ENCODE results near the gene SLC35E4. TPM values are rescaled to one million over a fixed set of nuclear protein-coding genes. Genes with fewer than 3 reads are reported as not detected.

Gene SLC35E4
- total RNA-seq, 1 donor, result 8.2 TPM

DNA sequence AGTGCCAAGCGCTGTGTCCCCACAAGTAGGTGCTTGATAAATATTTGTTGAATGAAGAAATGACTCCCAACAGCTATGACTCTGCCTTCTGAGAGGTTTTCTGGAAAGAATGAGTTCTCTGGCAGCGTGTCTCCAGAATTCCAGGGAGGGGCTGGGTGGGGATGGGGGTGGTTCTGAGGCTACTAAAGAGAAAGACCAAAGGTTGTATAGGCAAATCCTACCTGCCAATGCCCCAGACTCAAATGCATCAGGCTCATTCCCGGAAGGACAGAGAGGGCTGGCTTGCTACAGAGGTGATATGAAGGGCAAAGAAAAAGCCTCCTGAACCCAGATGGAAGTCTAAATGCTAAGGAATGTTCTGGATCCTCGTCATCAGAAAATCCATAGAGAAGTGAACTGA lies 30.2 kb downstream of the SLC35E4 start:
- H3K4me3 ChIP-seq (ENCODE audit: low read depth, low read length), result no peak overlapping the region
- no peak for DNase-seq (ENCODE audit: low read depth)

GRCh38 chr22:30667107-30667493 lies 31.5 kb downstream of the SLC35E4 start:
- peak overlapping the region; percentile 90 for H3K4me3 ChIP-seq (ENCODE audit: low read depth, low read length)
- no peak for DNase-seq (ENCODE audit: low read depth)
- TF ChIP-seq CTCF (IDR thresholded peaks at IDR 0.05; ENCODE audit: insufficient read depth, low read depth, low read length), result no peak

More for the DNA sequence above, 30.2 kb downstream of the SLC35E4 start:
- TF ChIP-seq CTCF (IDR thresholded peaks at IDR 0.05; ENCODE audit: insufficient read depth, low read depth, low read length), result no peak

DNA sequence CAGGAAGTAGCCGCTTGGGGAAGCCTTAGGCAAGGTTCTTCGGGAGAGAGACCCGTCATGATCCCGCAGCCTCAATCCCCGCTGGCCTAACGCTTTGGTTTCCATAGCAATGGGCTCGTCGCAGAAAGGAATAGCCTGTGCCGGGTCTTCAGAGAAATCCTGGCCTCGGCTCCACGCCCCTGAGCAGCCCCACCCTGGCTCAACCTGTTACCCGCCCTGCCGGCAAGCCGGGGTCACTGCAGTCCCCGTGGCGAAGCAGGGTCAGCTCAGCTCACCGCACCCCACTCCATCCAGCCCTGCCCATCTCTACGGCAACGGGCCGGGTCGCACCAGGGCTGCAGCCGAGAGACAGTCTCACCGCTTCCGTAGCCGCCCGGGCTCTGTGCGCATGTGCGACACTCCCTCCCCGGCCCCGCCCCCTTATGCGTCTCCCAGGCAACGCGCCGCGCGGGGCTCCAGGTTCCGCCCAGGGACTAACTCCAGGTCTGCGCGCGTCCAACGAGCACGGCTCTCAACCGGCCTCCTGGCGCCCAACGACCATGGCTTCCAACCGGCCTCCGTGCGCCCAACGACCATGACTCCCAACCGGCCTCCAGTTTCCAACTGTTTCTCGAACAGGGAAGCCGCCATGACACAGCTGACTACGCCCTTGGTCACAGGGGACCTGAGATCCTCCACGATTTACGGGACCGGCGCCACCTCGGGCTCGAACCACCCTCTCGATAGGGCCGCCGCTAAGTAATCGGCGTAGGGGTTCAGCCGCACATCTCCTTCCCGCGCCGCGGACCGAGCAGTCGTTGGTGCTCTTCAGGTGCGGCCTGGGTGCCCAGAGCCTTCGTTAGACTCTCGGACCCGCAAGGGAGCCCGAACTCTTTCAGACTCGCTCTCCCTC lies 32.2 kb downstream of the SLC35E4 start, which contains the start of gene DUSP18:
TSS of gene DUSP18 (minus strand) at position 382 of the 892 bp plus-strand sequence. CDS start 3,872 bp downstream, outside the sequence.
- TF ChIP-seq CTCF (IDR thresholded peaks at IDR 0.05; ENCODE audit: insufficient read depth, low read depth, low read length), result peak; percentile 37
- peak; percentile 91 for DNase-seq (ENCODE audit: low read depth)
- H3K4me3 ChIP-seq (ENCODE audit: low read depth, low read length), result peak within 1 kb of the TSS; percentile 90

GRCh38 chr22:30668386-30668710 lies 32.8 kb downstream of the SLC35E4 start:
- TF ChIP-seq CTCF (IDR thresholded peaks at IDR 0.05; ENCODE audit: insufficient read depth, low read depth, low read length), result no peak
- no peak for DNase-seq (ENCODE audit: low read depth)
- peak overlapping the region; percentile 90 for H3K4me3 ChIP-seq (ENCODE audit: low read depth, low read length)

DNA sequence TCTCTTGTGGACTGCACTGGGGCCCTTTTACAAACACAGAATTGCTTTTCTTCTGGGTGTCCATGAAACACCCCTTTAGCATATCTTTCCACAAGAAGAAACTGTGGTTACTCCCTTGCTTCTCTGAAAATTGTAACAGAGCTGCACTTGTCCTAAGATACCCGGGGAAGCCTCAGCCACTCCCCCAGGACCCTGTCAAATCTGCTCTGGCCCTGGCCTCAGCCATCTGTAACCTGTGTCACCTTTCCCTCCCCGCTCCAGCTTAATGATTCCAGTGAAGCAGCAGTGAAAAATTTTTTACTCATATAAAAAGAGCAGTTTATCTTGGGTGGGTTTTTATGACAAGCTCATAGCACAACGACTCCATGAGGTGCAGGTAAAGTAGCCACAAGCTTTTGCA lies 35.5 kb downstream of the SLC35E4 start:
- H3K4me3 ChIP-seq (ENCODE audit: low read depth, low read length), result no peak overlapping the region
- DNase-seq (ENCODE audit: low read depth), result no peak
- TF ChIP-seq CTCF (IDR thresholded peaks at IDR 0.05; ENCODE audit: insufficient read depth, low read depth, low read length), result no peak

DNA sequence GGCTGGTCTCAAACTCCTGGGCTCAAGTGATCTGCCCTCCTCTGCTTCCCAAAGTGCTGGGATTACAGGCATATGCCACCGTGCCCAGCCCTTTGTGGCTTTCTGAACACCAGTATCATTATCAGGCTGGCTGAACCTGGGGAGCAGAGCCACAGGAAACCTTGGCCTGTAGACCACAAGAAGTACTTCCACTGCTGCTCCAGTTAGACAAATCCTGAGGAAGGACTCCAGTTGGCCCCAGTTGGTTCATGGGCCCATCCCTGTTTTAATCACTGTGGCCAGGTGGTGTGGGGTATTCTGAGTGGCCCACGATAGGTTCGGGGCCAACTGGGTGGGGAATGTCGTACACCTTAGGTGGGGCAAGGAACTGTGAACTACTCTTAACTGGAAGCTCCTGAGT lies 37.6 kb downstream of the SLC35E4 start:
- DNase-seq (ENCODE audit: low read depth), result no peak
- no peak overlapping the region for H3K4me3 ChIP-seq (ENCODE audit: low read depth, low read length)
- TF ChIP-seq CTCF (IDR thresholded peaks at IDR 0.05; ENCODE audit: insufficient read depth, low read depth, low read length), result no peak

All from fibroblast of villous mesenchyme (primary cell).